ENCODE measurements around the gene SCUBE1.

DNA sequence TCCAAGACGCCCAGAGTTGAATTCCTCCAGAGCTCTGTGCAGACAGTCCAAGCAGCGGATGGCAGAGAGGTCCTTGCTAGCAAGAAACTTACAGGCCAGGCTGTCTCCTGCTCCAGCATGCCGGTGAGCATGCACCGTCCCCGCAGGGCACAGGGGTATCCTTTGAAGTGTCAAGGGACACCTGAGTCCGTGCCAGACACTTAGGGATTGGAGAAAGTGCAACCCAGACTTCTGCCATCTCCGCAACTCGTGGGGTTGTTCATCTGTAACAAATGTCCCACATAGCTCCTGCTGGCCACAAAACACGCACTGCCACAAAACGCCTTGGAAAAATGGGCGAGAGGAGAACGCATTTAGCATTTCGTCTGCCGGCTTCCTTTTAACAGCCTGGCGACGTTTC lies 178.5 kb downstream of the SCUBE1 start:
- TF ChIP-seq, protein P1, sequence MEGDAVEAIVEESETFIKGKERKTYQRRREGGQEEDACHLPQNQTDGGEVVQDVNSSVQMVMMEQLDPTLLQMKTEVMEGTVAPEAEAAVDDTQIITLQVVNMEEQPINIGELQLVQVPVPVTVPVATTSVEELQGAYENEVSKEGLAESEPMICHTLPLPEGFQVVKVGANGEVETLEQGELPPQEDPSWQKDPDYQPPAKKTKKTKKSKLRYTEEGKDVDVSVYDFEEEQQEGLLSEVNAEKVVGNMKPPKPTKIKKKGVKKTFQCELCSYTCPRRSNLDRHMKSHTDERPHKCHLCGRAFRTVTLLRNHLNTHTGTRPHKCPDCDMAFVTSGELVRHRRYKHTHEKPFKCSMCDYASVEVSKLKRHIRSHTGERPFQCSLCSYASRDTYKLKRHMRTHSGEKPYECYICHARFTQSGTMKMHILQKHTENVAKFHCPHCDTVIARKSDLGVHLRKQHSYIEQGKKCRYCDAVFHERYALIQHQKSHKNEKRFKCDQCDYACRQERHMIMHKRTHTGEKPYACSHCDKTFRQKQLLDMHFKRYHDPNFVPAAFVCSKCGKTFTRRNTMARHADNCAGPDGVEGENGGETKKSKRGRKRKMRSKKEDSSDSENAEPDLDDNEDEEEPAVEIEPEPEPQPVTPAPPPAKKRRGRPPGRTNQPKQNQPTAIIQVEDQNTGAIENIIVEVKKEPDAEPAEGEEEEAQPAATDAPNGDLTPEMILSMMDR (IDR thresholded peaks at IDR 0.05; ENCODE audit: extremely low read depth in 1 of 2, insufficient read depth in 1 of 2, low read depth in 1 of 2, low read length in 2 of 2), result no peak
- TF ChIP-seq JUN (IDR thresholded peaks at IDR 0.05; ENCODE audit: borderline replicate concordance, insufficient read depth, insufficient read length, low read depth) (no peak), EZH2 (IDR thresholded peaks at IDR 0.05; ENCODE audit: borderline replicate concordance, low read depth, low read length, severe bottlenecking) (no peak), POLR2AphosphoS5 (IDR thresholded peaks at IDR 0.05; ENCODE audit: insufficient read depth, low read depth, low read length) (no peak), POLR2A (IDR thresholded peaks at IDR 0.05; ENCODE audit: low read depth, low read length) (no peak), MYC (IDR thresholded peaks at IDR 0.05; ENCODE audit: low read depth, low read length) (no peak)
- TF ChIP-seq, protein P2, sequence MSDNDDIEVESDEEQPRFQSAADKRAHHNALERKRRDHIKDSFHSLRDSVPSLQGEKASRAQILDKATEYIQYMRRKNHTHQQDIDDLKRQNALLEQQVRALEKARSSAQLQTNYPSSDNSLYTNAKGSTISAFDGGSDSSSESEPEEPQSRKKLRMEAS (IDR thresholded peaks at IDR 0.05; ENCODE audit: insufficient read depth, insufficient read length), result no peak

Measured in endothelial cell of umbilical vein (primary cell).